Choroid plexus epithelial cell (primary cell): Measurements from ENCODE around the gene MAN2B2.

ENCODE experiments used
- DNase-seq: peaks from one replicate; pipeline ENCODE4 v3.0.0-alpha.2; 2010; ENCODE audit warnings: low read depth
- H3K4me3 ChIP-seq: 2 replicates; pipeline ENCODE4 v1.5.1; 2011; ENCODE audit warnings: low read depth, mild to moderate bottlenecking, control low read depth, low read length, moderate library complexity
- TF ChIP-seq, protein P1 (sequence below): conservative IDR thresholded peaks from 2 replicates; pipeline ENCODE4 v1.5.1; 2011; ENCODE audit warnings: low read depth, mild to moderate bottlenecking, control low read depth, inconsistent platforms, low read length, moderate library complexity

Gene MAN2B2

DNA sequence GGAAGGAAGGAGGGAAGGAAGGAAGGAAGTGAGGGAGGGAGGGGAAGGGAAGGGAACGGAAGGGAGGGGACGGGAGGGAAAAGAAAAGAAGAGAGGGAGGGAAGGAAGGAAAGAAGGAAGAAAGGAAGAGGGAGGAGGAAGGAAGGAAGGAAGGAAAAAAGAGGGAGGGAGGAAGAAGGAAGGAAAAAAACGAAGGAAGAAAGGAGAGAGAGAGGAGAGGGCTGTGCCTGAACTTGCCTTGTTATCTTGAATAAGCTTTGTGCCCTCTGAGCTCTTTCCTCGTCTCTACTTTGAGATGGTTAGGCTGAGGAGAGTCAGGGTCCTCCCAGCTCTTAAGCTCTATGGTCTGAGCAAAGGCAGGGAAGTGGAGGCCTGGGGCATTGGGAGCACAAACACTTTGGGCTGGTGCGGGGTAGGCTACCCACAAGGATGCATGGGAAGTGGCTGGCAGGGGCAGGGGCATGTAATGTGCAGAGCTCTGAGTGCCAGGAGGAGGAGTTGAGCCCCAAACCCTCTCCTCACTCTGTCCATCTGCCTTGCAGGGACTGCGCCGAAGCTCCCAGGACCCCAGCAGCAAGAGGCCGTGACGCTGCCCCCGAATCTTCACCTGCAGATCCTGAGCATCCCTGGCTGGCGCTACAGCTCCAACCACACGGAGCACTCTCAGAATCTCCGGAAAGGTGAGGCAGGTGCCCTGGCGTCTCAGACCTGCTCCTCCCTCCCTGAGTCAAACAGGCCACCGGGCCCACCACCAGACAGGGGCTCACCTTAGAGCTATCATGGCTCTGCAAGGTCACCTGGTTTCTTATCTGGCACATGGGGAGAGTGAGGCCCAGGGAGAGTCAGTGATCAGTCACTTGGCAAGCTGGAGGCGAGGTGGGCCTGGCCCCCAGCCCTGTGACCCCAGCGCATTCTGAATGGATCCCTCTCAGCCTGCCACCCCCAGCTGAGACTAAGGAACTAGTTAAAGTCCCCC is 39.0 kb downstream of the MAN2B2 start:
- H3K4me3 ChIP-seq: no peak overlapping the region
- DNase-seq: no peak
- TF ChIP-seq, protein P1, sequence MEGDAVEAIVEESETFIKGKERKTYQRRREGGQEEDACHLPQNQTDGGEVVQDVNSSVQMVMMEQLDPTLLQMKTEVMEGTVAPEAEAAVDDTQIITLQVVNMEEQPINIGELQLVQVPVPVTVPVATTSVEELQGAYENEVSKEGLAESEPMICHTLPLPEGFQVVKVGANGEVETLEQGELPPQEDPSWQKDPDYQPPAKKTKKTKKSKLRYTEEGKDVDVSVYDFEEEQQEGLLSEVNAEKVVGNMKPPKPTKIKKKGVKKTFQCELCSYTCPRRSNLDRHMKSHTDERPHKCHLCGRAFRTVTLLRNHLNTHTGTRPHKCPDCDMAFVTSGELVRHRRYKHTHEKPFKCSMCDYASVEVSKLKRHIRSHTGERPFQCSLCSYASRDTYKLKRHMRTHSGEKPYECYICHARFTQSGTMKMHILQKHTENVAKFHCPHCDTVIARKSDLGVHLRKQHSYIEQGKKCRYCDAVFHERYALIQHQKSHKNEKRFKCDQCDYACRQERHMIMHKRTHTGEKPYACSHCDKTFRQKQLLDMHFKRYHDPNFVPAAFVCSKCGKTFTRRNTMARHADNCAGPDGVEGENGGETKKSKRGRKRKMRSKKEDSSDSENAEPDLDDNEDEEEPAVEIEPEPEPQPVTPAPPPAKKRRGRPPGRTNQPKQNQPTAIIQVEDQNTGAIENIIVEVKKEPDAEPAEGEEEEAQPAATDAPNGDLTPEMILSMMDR: no peak

DNA sequence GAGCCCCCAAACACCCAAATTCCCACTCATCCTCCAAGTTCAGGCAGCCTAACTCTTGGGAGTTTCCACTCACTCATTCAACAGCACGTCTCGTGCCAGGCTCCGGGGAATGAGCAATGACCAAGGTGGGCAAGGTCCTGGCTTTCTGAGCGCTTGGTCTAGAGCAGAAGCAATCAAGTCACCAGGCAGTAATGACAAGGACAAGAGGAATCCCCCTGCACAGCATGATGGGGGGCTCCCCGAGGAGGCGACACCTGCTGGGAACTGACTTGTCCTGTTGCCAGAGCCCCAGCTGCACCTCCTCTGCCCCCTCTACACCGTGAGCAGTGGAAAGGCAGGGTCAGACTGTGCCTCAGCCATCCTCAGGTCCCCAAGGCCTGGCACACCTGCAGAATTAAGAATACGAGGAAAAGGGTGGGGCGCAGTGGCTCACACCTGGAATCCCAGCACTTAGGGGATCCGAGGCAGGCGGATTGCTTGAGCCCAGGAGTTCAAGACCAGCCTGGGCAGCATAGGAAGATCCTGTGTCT is 39.8 kb downstream of the MAN2B2 start:
- no peak for DNase-seq
- H3K4me3 ChIP-seq: no peak overlapping the region
- TF ChIP-seq, protein P1: no peak

DNA sequence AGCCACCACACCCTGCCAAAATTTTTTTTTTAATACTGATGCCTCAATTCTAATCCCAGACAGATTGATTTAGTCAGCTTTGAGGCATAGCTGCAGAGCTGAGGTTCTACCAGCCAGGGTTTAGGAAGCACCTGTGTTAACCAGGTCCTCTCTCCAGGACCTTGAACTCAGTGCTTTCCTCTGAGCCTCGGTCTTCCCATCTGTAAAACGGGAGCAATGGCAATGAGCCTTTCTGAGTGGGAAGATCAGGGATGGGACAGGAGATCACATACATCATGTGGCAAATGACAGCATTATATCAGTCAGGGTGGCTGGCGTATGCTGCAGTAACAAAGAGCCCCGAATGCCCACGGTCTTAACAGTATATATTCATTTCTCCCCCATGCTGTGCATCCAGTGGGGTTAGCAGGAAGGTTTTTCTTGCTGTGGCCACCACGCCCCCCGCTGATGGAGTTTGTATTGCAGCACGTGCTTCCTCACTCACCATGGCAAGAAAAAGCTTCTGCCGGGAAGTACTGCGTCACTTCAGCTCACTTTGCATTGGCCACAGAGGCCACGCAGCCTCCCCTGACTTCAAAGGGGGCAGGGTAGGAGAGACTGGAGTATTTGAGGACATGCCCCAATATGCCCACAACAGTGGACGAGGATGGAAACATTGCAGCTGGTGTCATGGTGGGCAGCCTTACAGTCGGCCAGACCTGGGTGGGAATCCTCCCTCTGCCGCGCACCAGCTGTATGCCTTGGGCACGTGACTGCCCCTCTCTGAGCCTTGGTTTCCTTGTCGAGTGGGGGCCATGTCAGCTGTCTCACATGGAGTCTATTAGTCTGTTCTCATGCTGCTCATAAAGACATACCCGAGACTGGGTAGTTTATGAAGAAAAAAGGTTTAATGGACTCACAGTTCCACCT is 41.4 kb downstream of the MAN2B2 start:
- no peak overlapping the region for H3K4me3 ChIP-seq
- TF ChIP-seq, protein P1: peak; percentile 16
- DNase-seq: no peak

DNA sequence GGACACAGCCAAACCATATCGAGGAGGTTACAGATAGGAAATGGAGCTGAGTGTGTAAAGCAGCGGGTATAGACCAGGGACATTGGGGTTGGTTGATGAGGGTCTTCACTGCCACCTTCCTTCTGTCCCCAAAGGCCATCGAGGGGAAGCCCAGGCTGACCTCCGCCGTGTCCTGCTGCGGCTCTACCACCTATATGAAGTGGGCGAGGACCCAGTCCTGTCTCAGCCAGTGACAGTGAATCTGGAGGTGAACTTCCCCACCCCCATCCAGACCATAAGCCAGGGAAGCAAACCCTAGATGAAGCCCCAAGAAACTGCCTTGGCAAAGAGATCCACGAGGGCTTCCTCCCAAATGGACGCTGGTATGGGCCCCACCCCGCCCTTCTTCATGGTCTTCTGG is 42.3 kb downstream of the MAN2B2 start:
- no peak overlapping the region for H3K4me3 ChIP-seq
- DNase-seq: no peak
- TF ChIP-seq, protein P1: no peak

DNA sequence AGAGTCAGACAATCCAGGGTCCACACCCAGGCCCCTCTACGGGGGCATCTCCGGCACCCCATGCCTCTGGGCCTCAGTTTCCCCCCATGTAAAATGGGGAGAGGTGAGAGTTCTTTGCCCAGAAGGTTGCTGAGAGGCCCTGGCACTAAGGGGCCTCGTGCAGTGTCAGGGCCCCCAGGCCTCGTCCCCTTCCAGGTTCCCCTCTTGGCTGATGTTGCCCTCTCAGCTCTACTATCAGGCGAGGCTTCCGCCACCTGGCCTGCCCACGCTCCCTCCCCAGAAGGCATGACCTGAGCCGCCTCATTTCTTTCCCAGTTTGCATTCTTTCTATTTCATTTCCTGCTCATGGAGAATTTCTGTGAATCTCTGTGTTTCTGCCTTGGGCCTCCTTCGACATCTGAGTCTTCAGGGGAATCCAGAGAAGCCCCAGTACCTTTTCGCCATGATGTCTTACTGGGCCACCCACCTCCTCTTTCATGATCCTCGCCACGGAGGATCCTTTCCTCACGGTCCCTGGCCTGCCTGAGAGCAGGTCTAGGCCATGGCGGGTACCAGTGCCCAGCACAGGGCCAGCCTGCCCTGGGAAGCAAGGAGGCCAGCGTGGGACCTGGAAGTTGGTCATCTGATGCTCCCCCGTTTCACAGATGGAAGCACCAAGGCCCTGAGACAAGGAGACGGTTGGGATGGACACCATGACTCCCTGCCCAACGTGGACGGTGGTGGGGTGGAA is 43.6 kb downstream of the MAN2B2 start:
- TF ChIP-seq, protein P1: no peak
- no peak for DNase-seq
- H3K4me3 ChIP-seq: no peak overlapping the region

DNA sequence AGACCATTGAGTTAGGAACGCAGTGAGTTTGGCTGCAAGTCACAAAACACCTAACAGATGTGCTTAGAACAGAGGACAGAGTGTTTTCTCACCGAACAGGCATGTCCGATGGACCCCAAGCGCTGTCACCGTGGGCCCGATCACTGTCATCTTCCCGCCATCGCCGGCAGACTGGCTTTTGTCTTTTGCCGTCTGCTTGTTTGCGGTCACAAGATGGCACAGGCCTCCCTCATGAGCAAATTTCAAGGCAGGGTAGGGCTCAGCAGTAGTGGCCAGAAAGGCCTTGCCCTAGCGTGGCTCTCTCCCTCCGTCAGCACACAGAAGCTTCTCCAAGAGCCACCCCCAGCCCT is 44.1 kb downstream of the MAN2B2 start:
- H3K4me3 ChIP-seq: no peak overlapping the region
- TF ChIP-seq, protein P1: no peak
- no peak for DNase-seq
